Liver (tissue), 3 donors: ENCODE measurements around the gene MLN.

Experiments used
- ATF3 ChIP-seq: IDR thresholded peaks from 2 replicates; pipeline ENCODE4 v1.6.1; 2016; ENCODE audit warnings: antibody characterized with exemption
- CTCF ChIP-seq: fragments of 150-350 bp; IDR thresholded peaks from 2 replicates; pipeline ENCODE4 v1.5.1; 2017; ENCODE audit warnings: improper control_type of control experiment, low read depth, low read length; ENCODE audit not compliant: missing input control
- TF ChIP-seq, protein P1 (sequence below): IDR thresholded peaks from 2 replicates; pipeline ENCODE4 v1.6.1; 2016; ENCODE audit warnings: antibody characterized with exemption, mild to moderate bottlenecking
- donor health status: healthy.
- donor health status: healthy.

DNA sequence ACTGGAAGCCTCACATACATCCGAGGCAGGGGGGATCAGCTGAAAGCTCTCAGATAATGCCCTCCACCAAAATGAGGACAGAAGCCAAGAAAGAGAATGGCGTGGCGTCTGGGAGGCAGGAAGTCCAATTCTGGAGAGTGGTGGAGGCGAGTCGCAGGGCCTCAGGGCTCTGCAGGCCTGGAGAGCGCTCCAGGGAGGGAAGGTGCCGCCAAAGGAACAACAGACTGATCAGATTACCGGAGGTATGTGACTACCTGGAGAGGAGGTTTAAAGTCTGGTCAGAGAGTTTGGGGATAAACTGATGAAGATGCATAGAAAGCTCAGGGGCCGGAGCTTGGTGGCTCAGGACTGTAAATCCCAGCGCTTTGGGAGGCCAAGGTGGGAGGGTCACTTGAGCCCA is 45.9 kb downstream of the MLN start:
- TF ChIP-seq CTCF (no peak), ATF3 (no peak)
- TF ChIP-seq, protein P1, sequence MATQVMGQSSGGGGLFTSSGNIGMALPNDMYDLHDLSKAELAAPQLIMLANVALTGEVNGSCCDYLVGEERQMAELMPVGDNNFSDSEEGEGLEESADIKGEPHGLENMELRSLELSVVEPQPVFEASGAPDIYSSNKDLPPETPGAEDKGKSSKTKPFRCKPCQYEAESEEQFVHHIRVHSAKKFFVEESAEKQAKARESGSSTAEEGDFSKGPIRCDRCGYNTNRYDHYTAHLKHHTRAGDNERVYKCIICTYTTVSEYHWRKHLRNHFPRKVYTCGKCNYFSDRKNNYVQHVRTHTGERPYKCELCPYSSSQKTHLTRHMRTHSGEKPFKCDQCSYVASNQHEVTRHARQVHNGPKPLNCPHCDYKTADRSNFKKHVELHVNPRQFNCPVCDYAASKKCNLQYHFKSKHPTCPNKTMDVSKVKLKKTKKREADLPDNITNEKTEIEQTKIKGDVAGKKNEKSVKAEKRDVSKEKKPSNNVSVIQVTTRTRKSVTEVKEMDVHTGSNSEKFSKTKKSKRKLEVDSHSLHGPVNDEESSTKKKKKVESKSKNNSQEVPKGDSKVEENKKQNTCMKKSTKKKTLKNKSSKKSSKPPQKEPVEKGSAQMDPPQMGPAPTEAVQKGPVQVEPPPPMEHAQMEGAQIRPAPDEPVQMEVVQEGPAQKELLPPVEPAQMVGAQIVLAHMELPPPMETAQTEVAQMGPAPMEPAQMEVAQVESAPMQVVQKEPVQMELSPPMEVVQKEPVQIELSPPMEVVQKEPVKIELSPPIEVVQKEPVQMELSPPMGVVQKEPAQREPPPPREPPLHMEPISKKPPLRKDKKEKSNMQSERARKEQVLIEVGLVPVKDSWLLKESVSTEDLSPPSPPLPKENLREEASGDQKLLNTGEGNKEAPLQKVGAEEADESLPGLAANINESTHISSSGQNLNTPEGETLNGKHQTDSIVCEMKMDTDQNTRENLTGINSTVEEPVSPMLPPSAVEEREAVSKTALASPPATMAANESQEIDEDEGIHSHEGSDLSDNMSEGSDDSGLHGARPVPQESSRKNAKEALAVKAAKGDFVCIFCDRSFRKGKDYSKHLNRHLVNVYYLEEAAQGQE = no peak
